Cardiac muscle cell (in vitro differentiated cells and primary cell): ENCODE results near the gene TRMT61A. TPM values are rescaled to one million over a fixed set of nuclear protein-coding genes. Genes with fewer than 3 reads are reported as not detected.

ENCODE experiments used
- DNase-seq, 2 donors: peaks; one replicate each; pipeline versions ENCODE4 v3.0.0 to v3.0.0-alpha.2; 2010 to 2017; ENCODE audit warnings: low read depth in 1 of 2, low spot score in 1 of 2
- H3K27ac ChIP-seq: fragments of 200-600 bp; sonication (generic); 2 replicates; pipeline ENCODE4 v1.5.1; 2016
- H3K27me3 ChIP-seq: fragments of 200-600 bp; sonication (generic); 2 replicates; pipeline ENCODE4 v1.6.0; 2016; ENCODE audit warnings: control low read depth
- H3K36me3 ChIP-seq: fragments of 200-600 bp; sonication (generic); 2 replicates; pipeline ENCODE4 v1.5.1; 2016; ENCODE audit warnings: control low read depth
- H3K4me1 ChIP-seq: fragments of 200-600 bp; sonication (generic); 2 replicates; pipeline ENCODE4 v1.8.1; 2017; ENCODE audit warnings: low read depth, mild to moderate bottlenecking, mixed run types
- H3K4me3 ChIP-seq: fragments of 200-600 bp; sonication (generic); 2 replicates; pipeline ENCODE4 v1.5.1; 2016; ENCODE audit warnings: mild to moderate bottlenecking
- H3K9me3 ChIP-seq: fragments of 200-600 bp; sonication (generic); 2 replicates; pipeline ENCODE4 v1.5.1; 2017; ENCODE audit warnings: low read depth, mild to moderate bottlenecking, control low read depth
- polyA plus RNA-seq: library from polyadenylated mRNA; unstranded; fragments of >200 nt; fragmentation: Nextera tagmentation; extraction: Ambion mirVana; gene quantifications from 2 replicates; pipeline ENCODE4 v1.2.1, GENCODE V29; 2016
- total RNA-seq: library from RNA; depleted of rRNA; stranded (reverse); fragments of >200 nt; gene quantifications from 2 replicates; pipeline ENCODE4 v1.2.3, GENCODE V29; 2016
- TF ChIP-seq, protein P1 (sequence below): IDR thresholded peaks from 2 replicates; pipeline ENCODE4 v1.5.1; 2012; ENCODE audit warnings: low read depth, mild to moderate bottlenecking, low read length

Gene TRMT61A
- total and polyA plus RNA-seq, 2 experiments from 2014 or later, result 7.4 to 7.5 TPM

DNA sequence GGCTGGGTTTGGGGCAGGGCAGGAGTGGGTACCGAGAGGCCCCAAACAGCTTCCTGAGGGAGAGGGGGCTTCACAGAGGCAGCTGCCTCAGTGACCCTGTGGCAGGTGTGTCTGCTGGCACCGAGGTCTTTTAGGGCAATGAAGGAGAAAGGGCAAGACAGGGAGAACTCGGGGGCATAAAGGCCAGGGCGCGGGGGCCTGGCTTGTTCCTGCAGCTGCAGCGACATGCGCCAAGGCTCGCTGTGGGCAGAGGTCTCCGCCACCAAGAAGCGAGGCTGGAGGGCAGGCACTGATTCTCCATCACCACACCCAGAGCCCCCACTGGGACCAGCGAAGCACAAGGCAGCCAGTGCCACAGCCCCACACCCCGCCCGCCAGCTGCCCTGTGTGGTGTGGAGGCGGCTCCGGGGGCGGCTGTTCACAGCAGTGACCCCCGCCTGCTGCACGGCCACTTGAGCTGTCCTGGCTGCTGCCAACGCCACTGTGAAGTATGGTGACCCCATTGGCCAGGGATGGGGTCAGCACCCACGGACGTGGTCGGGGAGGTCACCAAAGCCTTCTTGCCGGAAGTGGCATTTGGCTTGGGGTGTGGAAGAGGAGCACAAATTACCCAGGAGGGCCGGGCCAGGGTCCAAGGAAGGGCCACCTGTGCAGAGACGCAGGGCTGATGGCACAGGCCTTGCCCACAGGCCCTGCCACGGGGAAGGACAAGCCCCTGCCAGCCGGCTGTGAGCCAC, 17.1 kb downstream of the TRMT61A start:
- DNase-seq, result no peak
- H3K27me3 ChIP-seq, result no peaks in the 10 kb centered on the region
- H3K36me3 ChIP-seq, result no peaks in the 10 kb centered on the region
- H3K4me1 ChIP-seq, result peaks cover 6% of the 10 kb centered on the region
- no peaks in the 10 kb centered on the region for H3K9me3 ChIP-seq
- H3K27ac ChIP-seq, result no peak overlapping the region
- no peak overlapping the region for H3K4me3 ChIP-seq
- TF ChIP-seq, protein P1, sequence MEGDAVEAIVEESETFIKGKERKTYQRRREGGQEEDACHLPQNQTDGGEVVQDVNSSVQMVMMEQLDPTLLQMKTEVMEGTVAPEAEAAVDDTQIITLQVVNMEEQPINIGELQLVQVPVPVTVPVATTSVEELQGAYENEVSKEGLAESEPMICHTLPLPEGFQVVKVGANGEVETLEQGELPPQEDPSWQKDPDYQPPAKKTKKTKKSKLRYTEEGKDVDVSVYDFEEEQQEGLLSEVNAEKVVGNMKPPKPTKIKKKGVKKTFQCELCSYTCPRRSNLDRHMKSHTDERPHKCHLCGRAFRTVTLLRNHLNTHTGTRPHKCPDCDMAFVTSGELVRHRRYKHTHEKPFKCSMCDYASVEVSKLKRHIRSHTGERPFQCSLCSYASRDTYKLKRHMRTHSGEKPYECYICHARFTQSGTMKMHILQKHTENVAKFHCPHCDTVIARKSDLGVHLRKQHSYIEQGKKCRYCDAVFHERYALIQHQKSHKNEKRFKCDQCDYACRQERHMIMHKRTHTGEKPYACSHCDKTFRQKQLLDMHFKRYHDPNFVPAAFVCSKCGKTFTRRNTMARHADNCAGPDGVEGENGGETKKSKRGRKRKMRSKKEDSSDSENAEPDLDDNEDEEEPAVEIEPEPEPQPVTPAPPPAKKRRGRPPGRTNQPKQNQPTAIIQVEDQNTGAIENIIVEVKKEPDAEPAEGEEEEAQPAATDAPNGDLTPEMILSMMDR, result no peak

DNA sequence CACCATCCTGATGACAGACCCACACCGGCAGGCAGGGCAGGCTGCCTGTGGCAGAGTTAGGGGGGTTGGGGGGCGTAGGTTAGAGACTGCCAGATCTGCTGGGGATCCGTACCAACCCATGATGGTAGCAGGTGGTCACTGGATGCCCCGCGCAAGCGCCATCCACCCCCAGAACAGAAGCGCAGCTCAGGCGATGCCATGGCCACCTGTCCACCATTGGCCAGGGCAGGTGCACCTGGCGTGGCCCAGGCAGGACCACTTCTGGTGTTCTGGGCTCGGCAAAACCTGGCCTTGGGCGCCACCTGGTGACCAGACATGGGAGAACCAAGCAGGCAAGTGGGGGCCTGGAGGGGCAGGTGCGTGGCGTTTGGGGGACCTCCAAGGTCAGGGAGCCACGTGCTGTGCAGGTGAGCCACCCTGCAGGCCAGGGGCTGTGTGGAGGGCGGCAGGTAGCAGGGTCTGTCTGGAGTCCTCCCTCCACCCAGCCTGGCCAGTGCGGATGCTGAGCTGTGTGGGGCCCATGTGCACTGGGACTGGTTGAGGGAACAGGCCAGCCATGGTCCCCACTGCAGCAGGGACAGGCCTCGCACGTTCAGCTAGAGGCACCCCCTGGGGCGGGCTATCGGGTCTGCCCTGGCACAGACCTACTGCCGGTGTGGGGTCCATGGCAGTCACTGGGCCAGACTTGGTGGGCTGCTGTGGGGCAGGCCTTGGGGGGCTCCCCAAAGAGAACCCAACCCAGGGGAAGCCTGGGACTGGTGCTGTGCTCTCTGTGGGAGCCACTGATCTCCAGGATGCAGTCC, 17.9 kb downstream of the TRMT61A start:
- DNase-seq, result peak; percentile 59 to 69
- H3K27ac ChIP-seq, result no peak overlapping the region
- no peaks in the 10 kb centered on the region for H3K36me3 ChIP-seq
- TF ChIP-seq, protein P1, result peak; percentile 80
- no peaks in the 10 kb centered on the region for H3K9me3 ChIP-seq
- peaks cover 6% of the 10 kb centered on the region for H3K4me1 ChIP-seq
- no peak overlapping the region for H3K4me3 ChIP-seq
- H3K27me3 ChIP-seq, result no peaks in the 10 kb centered on the region

DNA sequence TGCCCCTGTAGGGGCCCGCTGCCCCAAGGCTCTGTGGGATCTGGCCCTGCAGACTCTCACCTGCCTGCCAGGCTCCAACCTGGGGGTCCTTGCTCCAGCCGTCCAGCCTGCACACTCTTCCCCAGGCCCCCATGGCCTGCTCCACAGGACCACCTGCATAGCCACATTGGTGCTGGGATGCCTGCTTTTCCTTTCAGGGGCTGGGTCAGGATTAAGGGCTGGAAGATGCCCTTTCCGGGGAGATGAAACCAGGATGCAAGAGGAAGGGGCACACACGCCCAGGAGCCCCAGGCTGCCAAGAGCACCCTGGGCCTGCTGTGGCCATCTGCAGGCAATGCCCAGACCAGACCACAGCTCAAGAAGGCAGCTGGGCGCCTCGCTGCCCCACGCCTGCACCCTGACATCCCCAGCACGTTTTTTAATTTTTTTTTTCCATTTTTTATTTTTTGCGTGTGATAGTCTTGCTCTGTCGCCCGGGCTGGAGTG, 18.5 kb downstream of the TRMT61A start:
- no peaks in the 10 kb centered on the region for H3K36me3 ChIP-seq
- no peak overlapping the region for H3K4me3 ChIP-seq
- no peaks in the 10 kb centered on the region for H3K27me3 ChIP-seq
- DNase-seq, result no peak
- peaks cover 5% of the 10 kb centered on the region for H3K4me1 ChIP-seq
- no peak overlapping the region for H3K27ac ChIP-seq
- no peaks in the 10 kb centered on the region for H3K9me3 ChIP-seq
- TF ChIP-seq, protein P1, result no peak

DNA sequence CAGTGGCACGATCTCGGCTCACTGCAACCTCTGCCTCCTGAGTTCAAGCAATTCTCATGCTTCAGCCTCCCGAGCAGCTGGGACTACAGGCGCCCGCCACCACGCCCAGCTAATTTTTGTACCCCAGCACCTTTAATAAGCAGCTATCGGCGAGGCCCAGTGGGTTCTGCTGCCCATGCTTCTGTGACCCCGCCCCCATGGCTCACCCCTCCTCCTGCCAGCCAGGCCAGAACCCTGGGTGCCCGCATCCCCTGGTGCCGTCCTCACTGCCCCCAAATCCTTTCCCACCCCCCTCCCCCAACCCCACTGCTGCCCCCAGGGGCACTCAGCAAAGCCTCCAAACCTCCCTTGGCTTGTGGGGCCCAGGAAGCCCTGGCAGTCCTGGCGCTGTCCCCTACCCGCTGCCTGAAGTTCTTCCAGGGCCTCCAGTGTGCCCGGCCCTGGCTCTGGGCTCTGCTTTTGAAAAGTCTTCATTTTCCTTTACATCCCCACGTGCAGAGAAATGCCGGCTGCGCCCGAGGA, 19.0 kb downstream of the TRMT61A start:
- Histone ChIP-seq H3K36me3 (no peaks in the 10 kb centered on the region), H3K4me3 (no peak overlapping the region), H3K27ac (no peak overlapping the region), H3K27me3 (no peaks in the 10 kb centered on the region), H3K4me1 (peaks cover under 1% of the 10 kb centered on the region), H3K9me3 (no peaks in the 10 kb centered on the region)
- DNase-seq, result no peak
- TF ChIP-seq, protein P1, result no peak

DNA sequence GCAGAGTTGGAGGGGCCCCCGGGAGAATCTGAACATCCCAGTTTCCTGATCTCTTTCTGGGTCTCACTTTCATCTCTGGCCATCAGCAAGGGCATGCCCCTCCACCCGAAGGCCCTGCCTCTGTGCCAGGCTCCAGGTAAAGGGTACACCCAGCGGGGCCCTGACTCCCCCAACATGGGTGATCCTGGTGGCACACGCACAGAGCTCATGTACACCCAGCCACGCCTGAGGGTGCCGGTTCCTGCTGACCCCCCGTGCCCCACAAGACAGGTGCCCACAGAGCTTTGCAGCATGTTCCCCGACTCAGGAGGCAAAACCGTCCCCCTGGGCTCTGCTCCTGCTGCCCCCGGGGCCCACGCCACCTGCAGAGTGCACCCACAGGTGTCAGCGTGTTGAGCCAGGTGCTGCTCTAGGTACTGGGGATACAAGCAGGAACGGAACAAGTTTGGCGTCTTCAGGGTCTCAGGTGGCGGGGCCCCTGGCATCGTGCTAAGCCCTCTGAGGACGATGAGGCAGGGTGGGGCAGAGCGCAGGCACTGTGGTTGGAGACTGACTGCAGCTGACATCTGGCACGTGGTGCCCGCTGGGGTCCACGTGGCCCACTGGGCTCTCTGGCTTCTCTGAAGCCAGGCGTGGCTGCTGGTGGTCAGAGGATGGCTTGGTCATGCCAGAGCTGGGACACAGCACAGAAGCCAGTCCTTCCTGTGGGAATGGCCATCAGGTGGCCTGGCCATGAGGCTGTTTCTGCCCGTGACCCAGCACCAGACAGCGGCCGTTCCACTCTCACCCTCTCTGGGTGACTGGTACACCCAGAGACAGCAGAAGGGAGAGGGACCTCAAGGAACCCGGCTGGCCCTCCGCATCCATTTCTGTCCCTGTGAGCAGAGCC, 19.7 kb downstream of the TRMT61A start:
- no peak for DNase-seq
- H3K9me3 ChIP-seq, result no peaks in the 10 kb centered on the region
- H3K4me3 ChIP-seq, result no peak overlapping the region
- H3K36me3 ChIP-seq, result no peaks in the 10 kb centered on the region
- TF ChIP-seq, protein P1, result no peak
- no peaks in the 10 kb centered on the region for H3K27me3 ChIP-seq
- H3K27ac ChIP-seq, result no peak overlapping the region
- H3K4me1 ChIP-seq, result no peaks in the 10 kb centered on the region
